HG03196 (cell line): ENCODE data around the gene PDE4D.
"Not testable (repeated sequence)": the region's sequence is repeated elsewhere in the genome, so short reads cannot be mapped to it uniquely, and the experiment has no call there.

Experiments used
- ATAC-seq: cut with Tn5 transposase; IDR thresholded peaks from one replicate; pipeline ENCODE4 v1.9.1; 2021; ENCODE audit not compliant: unreplicated experiment

PDE4D gene

DNA sequence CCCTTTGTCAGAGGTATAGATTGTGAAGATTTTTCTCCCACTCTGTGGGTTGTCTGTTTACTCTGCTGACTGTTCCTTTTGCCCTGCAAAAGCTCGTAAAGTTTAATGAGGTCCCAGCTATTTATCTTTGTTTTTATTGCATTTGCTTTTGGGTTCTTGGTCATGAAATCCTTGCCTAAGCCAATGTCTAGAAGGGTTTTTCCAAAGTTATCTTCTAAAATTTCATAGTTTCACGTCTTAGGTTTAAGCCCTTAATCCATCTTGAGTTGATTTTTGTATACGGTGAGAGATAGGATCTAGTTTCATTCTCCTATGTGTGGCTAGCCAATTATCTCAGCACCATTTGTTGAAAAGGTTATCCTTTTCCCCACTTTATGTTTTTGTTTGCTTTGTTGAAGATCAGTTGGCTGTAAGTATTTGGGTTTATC lies 590.2 kb downstream of the PDE4D start:
- ATAC-seq: not testable (repeated sequence)

DNA sequence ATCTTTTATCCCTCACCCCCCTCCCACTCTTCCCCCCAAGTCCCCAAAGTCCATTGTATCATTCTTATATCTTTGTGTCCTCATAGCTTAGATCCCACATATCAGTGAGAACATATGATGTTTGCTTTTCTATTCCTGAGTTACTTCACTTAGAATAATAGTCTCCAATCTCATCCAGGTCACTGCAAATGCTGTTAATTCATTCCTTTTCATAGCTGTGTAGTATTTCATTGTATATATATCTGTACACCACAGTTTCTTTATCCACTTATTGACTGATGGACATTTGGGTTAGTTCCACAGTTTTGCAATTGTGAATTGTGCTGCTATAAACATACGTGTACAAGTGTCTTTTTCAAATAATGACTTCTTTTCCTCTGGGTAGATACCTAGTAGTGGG lies 591.0 kb downstream of the PDE4D start:
- ATAC-seq: not testable (repeated sequence)

DNA sequence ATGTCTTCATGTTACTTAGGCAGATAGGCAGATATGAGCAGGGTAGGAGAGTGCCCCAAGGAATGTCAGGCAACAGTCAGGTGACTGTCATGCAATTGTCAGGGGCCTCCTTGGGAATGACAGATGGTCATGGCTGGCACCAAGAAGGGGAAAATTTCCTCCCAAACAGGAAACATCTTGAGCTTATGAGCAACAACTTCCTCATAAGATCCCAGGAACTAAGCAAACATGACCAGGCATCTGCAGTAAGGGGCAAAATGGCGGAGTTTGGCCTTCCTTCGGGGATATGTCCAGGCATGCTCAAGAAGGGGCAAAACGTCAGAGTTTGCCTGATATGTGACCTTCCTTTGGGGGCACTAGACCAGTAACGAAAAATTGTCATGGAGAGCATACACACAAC lies 591.8 kb downstream of the PDE4D start:
- no peak for ATAC-seq

DNA sequence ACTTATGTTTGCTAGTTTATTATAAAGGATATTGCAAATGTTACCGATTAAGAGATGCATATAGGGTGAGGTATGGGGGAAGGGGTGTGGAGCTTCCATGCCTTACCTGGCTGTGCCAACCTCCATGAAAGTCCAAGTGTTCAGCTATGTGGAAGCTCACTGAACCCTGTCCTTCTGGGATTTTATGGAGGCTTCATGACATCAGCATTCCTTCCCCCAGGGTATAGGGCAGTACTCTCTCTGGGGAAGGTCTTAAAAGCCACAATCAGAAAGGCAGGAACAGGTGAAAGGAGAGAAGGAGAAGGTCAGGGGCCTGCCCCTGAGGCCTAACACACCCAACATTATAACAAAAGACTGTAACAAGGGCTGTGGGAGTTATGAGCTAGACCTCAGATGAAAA lies 592.6 kb downstream of the PDE4D start:
- no peak for ATAC-seq

DNA sequence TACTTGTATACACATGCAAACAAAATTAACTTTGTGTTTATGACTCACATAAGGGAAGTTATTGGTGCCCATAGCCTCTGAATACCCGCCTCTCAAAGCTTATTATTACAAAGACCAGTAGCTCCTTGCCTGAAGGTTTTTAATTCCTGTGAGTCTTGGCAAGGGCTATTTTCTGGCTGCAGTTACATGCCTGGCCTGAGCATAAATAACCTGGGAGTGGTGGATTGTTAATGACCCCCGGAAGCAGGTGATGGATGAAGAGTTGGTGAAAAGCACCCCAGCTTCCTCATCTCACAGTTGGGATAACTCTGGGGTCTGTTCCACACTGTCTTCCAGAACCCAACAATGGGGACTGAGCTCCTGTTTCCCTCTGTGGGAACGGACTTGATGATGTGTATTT lies 594.5 kb downstream of the PDE4D start:
- no peak for ATAC-seq

DNA sequence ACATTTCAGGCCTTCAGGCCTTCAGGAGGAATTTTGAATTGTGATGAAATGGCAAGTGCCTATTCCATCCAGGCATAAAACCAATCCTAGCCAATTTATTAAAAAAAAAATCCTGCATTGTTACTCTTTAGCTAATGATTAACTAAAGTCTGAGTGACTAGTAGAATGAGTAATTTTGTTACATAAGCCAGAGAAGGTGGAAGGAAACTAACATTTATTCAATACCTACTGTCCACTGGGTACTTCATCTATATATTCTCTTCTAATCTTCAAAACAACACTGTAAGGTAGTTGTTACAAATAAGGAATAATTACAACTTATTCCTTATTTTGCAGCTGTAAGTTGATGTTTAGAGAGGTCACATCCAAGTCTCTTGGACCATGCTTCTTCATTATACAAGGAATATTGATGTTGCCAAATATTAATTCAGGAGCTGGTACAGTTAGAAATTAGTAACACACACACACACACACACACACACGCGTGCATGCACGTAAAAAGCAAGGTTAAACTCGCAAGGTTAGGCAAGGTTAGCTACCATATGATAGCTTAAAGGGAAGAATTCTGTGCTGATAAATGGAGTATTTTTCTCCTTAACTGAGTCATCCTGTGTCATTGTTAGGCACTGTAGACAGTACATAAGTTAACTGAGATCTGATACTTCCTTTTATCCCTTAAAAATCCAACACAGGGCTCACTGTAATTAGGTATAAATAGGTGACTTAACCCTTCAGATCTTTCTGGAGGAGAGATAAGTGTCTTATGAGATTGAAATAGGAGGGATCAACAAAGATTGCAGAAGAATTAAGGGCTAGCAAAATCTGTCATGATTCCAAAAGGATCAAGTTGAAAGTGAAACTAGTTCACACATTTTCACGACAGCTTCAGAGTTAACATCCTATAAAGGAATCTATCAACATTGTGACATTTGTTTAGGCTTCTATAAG lies 596.9 kb downstream of the PDE4D start:
- no peak for ATAC-seq

DNA sequence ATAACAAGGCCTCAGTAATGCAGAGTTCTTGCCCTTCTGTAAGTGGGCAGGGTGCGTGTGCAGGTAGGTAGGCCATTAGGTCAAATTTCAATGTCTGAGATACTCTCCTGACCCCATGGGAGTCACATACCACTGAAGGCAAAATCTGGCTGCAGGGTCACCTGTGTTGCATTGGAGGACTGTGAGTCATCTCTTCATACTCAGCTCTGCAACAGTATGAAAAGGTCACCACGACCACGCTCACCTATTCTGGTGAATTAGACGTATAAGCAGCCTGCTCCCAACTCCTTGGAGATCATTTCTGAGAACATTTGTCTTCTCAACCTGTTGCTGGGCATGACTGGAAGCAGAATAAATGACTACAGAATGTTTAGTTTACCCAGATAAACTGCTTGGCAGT lies 599.8 kb downstream of the PDE4D start:
- ATAC-seq: no peak

DNA sequence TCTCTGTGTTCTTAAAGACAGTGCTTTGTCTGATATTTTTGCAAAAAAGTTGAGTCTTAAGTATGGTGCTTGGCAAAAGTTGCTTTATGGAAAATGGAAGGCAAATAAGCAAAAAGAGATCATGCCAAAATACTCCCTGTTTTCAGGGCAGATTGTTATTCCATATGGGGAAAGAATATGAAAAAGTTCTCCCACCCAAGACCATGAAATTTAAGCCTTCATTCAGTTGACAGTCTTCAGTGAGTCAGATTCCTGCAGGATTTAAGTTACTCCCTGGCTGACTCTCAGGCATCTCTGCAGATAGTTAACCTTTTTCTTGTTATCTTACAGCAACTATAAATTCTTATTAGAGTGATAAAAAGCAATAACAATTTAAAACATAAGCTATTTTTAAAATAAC lies 601.6 kb downstream of the PDE4D start:
- no peak for ATAC-seq

DNA sequence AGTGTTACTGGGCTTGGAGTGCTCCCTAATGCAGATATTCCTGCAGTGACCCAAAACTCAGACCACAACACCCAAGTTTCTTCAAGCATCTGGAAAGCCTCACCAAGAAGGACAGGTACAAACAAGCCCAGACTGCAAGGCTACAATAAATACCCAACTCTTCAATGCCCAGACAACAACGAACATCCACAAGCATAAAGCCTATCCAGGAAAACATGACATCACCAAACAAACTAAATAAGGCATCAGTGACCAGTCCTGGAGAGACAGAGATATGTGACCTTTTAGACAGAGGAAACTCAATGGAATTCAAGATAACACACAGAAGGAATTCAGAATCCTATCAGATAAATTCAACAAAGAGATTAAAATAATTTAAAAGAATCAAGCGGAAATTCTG lies 605.6 kb downstream of the PDE4D start:
- no peak for ATAC-seq

DNA sequence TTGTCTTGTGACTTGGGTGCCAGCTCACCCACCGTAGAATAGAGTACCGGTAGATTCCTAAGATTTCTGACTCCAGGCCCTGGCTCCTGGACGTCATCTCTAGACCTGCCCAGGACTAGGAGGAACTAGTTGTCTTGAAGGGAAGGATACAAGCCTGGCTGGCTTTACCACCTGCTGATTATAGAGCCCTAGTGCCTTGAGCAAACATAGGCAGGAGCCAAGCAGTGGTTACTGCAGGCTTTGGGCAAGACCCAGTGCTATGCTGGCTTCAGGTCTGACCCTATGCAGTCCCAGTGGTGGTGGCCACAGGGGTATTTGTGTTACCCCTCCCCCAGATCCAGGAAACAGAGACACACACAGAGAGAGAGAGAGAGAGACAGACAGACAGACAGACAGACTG lies 606.2 kb downstream of the PDE4D start:
- no peak for ATAC-seq

DNA sequence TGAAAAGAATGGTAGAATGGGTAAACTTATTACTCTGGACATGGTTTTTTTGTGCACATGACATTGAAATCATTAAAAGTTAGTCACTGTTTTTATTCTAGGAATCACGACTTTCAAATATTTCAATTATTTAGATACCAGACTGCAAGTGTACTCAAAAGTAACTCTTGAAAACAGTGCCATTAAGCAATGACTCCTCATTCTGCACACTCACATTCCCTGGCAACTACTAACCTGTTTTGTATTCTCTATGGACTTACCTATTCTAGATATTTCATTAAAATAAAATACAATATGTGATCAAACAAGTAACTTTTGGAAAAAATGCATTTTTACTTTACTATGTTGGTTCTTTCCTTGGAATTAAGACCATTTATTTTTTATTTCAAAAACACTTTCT lies 607.0 kb downstream of the PDE4D start:
- ATAC-seq: no peak

DNA sequence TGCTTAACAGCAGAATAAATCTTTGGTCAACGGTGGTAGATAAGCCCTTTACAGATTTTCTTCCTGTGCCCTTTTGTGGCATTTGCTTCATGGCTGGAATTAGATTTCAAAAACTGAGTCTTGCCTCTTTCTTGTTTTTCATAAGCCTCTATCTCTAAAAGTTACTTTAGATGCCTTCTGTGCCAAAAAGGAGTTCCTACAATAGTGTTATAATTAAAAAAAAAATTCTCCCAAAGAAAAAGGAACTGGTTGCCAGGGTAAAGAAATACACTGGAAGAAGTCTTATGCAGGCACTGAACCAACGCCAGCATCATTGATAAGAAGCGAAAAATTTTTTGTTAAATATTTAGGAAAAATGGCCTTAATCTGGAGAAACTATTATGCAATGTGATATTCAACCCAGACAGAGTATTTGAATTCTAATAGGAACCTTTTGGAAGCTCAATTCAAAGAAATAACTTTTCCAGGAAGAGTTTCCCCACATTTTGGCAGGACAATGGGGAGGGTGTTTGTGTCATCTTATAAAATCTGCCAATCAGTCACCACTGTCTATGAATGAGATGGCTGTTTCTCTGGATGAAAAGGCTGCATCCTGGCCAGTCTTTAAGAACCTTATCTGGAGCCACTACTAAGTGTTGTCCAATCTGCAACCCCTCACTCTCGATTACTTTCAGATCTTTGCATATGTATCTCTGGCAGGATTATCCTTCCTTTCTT lies 608.1 kb downstream of the PDE4D start:
- ATAC-seq: no peak

DNA sequence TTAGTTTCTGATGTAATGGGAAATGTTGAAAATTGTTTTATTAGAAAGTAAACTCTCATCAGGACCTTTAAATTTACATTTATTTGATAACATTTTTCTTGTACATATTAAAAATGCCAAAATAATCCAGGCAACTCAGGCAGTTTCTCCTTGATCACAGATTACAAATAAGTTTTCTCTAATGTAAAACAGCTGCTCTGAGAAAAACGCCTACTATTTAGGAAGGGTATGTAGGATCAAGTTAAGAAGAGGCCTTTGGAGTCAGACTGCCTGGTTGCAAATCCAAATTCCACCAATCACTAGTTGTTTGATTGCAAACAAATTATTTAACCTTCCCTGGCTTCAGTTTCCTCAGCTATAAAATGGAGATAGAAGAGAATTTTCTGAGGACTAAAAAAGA lies 610.8 kb downstream of the PDE4D start:
- ATAC-seq: no peak

DNA sequence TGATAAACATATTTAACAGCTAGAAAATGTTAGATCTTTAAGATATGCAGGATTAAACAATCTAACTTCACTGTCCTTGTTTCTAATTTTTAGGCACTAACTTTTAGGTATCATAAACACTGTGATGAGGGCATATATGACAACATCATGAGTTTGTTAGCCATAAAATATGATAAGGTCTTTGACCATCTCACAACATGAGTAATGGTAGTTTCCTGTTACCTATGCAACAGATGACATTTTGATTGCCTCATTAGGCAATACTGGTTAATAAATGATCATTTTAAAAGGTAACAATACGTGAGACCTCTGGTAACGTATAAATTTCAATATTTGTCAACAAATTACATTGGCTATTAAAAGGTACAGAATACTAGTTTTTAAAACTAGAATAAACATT lies 613.5 kb downstream of the PDE4D start:
- no peak for ATAC-seq

DNA sequence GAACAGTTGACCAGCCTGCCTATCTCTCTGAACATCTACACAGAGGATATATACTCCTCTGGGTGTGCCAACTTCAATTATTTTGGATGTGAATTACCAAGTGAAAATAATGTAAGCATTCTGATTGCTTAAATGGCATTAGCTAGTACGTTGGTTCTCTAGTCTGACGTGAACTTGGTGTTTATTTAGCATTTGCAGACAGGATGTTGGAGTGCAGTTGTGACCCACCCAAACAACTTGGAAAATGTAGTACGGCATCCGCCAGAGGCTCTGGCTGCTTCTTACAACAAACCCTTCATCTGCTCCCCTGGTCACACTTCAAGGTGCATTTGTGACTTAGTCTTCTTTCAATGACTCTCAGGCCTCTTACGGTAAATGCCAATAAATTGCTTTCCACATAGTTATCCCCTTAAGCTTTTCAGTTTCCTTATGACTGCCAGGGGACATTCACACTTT lies 616.6 kb downstream of the PDE4D start:
- ATAC-seq: no peak

DNA sequence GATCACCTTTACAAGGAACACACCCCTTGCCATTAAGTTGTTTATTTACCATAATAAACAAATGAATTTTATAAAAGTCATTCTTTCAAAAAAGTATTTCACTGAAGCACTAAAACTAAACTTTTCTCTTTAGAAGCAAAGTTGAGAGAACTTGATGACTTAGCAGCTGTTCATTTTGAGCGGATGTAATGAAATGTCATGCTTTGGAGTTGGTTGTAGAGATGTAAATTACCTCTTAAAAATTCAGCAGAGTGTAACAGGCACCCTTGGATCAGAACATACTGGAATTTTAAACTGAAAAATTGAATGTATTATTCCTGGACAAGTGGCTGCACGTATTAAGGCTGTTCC lies 617.2 kb downstream of the PDE4D start:
- no peak for ATAC-seq

DNA sequence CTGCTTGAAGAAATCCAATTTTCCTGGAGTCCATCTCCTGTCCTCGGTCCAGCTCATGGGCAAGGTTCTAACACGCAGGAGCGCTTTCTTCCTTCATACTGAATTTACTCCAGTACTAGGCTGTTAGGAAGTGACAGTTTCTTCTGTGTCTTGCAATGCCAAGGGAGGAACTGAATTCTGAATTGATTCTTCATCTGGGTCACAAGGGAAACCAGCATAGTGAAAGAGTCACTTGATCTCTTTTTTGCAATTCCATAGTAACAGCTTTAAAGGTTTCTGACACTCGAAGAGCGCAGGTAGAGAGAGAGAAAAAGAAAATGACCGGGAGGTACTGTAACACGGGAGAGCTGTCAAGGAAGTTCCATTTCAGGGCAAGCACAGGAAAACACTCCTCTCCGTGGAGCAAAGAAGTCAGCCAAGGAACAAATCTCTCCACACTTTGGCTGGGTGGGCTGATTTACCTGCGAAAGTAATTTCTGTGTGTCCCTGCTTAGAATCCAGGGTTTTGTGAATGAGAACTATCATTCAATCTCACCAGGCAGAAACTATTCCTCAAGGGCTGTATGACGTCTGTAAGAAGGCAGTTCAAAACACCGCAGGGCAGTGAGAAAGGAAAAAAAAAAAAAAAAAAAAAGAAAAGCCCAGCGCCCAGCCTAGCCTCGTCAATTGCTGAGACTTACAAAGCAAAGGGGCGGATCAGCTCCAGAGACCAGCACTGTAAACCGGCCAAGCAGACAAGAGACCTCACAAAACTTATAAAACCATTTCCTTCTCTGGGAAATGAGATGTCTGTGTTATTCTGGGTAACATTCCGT lies 617.8 kb downstream of the PDE4D start:
- no peak for ATAC-seq

DNA sequence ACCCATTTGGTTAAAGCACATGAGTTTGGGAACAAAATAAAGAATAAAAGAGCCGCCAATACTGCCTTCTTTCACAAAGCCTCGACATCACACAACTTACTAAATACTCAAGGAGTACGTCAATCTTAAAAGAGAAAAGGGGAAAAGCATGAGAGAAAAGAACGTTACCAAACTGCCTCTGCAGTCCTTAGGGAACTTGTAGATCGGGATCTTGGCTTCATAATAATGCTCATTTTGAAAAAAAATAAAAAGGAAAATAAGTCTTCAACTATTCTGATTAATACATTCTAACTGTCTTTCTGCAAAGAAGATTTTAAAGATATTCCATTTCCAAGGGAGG lies 618.4 kb downstream of the PDE4D start:
- no peak for ATAC-seq

DNA sequence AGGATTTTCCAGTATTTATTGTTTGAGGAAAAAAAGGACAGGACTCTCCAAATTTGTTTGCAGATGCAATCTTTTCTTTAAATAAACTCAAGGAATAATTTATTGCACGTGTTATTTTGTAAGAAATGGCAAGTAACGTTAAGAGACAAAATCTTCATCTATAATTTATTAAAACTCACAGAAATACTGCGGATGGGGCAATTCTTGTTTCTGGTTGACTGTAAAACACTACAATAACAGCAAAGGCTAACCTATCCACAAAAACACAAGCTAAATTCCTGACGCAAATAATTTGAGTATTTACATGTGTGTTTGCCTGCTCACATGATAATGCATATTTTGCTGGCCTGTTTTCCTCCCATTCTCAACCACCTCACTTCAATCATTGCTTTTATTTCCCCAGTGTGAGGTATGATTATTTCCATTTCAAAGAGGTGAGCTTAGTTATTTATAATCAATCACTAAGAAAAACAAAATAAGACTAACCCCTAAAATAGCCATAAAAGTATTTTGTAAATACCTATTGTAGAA lies 619.4 kb downstream of the PDE4D start:
- ATAC-seq: no peak

DNA sequence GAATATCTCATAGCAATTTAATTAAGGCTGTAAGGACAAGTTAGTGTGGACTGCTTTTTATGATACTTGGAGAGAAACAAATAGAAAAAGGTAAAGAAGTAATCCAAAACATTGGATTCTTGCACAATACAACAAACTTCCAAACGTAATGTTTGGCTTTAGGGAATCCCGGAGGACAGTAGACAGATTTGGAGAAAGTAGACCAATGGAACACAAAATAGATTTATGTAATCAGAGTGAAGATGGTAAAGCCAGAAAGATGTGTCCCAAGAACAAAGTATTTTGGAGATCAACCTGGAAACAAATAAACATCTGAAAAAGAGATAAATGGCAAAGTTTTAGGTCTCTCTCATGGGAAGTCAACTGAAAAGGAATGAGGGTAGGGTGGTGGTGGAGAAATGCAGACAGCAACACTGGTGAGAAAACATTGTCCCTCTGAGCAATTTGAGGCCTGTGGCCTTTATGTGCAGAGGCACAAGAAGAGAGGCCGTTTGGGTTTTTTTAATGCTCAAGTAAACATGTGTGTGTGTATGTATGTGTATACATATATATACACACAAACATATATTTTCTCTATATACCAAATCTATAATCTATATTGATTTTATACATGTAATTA lies 620.6 kb downstream of the PDE4D start:
- ATAC-seq: no peak
